Epithelial cell of esophagus (primary cell): ENCODE measurements around the gene CGB5.

Experiments
- DNase-seq: peaks from one replicate; pipeline ENCODE4 v3.0.0; 2010; ENCODE audit warnings: low read depth
- H3K4me3 ChIP-seq: 2 replicates; pipeline ENCODE4 v1.5.1; 2011; ENCODE audit warnings: mild to moderate bottlenecking, low read length, control low read depth
- TF ChIP-seq, protein P1 (sequence below): IDR thresholded peaks from 2 replicates; pipeline ENCODE4 v1.5.1; 2011; ENCODE audit warnings: low read depth, mild to moderate bottlenecking, low read length, control low read depth, inconsistent platforms; ENCODE audit not compliant: insufficient read depth; ENCODE audit errors: missing control alignments

CGB5 gene

GRCh38 chr19:49009828-49010227, 33.8 kb upstream of the CGB5 start:
- DNase-seq, result no peak
- no peak overlapping the region for H3K4me3 ChIP-seq
- TF ChIP-seq, protein P1, sequence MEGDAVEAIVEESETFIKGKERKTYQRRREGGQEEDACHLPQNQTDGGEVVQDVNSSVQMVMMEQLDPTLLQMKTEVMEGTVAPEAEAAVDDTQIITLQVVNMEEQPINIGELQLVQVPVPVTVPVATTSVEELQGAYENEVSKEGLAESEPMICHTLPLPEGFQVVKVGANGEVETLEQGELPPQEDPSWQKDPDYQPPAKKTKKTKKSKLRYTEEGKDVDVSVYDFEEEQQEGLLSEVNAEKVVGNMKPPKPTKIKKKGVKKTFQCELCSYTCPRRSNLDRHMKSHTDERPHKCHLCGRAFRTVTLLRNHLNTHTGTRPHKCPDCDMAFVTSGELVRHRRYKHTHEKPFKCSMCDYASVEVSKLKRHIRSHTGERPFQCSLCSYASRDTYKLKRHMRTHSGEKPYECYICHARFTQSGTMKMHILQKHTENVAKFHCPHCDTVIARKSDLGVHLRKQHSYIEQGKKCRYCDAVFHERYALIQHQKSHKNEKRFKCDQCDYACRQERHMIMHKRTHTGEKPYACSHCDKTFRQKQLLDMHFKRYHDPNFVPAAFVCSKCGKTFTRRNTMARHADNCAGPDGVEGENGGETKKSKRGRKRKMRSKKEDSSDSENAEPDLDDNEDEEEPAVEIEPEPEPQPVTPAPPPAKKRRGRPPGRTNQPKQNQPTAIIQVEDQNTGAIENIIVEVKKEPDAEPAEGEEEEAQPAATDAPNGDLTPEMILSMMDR, result no peak

- TF ChIP-seq, protein P1, result no peak
- no peak for DNase-seq
- no peak overlapping the region for H3K4me3 ChIP-seq
Measured at GRCh38 chr19:49010453-49010852, 33.2 kb upstream of the CGB5 start.

DNA sequence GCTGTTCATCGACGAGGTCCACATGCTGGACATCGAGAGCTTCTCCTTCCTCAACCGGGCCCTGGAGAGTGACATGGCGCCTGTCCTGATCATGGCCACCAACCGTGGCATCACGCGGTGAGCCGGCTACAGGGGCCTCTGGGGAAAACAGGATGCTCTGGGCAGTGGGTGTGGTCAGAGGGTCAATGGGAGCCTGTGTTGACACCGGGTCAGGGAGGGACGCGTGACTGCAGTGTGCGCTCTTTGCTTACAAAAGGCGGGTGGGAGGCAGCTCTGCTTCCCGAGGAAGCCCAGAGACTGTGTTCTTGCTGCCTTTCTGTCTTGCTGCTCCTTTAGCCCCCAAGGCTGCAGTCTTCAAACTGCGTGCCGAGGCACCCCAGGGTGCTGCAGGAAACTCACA, 32.5 kb upstream of the CGB5 start:
- H3K4me3 ChIP-seq, result no peak overlapping the region
- TF ChIP-seq, protein P1, result no peak
- DNase-seq, result no peak

GRCh38 chr19:49014123-49014869, 29.4 kb upstream of the CGB5 start:
- DNase-seq, result peak; percentile 66
- no peak overlapping the region for H3K4me3 ChIP-seq
- TF ChIP-seq, protein P1, result no peak

DNA sequence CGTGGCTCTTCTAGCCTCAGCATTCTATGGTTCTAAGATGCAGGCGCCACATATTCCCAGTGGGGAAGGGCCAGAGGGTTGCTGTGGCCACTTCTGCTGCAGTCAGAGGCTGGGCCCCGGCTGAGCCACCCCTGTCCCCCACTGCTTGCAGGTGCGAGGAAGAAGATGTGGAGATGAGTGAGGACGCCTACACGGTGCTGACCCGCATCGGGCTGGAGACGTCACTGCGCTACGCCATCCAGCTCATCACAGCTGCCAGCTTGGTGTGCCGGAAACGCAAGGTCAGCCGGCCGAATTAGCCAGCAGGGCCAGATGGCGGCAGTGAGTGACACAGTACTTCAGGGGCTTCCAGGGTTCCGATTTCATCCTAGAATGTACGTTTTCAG, 28.8 kb upstream of the CGB5 start:
- DNase-seq, result no peak

DNA sequence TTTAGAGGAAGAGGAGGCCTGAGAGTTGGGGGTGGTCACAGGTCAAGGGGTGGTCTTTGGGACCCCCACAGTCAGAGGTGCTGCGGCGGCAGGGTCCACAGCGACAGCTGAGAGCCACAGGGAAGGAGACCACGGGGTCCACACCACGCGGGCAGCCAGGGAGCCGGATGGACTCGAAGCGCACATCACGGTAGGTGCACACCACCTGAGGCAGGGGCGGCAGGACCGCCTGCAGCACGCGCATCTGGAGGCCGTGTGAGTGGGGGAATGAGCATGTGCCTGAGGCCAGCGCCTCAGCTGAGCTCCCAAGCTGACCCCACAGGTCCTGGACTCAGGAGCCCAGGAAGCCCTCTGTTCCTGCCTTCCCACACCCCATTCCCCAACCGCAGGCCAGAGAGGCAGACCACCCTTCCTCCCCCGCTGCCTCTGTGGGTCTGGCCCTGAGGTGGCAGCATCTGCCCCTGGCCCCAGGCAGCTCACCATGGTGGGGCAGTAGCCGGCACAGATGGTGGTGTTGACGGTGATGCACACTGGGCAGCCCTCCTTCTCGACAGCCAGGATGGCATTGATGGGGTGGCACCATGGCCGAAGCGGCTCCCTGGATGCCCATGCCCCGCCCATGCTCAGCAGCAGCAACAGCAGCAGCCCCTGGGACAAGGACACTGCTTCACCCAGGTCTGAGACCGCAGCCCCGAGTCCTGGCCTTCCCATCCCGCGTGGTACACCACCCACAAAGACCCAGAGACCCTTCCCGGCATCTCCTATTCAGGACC, 27.4 kb upstream of the CGB5 start:
- TF ChIP-seq, protein P1, result no peak
- no peak overlapping the region for H3K4me3 ChIP-seq
- no peak for DNase-seq

More for the DNA sequence above, 28.8 kb upstream of the CGB5 start:
- no peak overlapping the region for H3K4me3 ChIP-seq
- TF ChIP-seq, protein P1, result no peak
